ENCODE data around the gene RPH3AL. TPM values are rescaled to one million over a fixed set of nuclear protein-coding genes. Genes with fewer than 3 reads are reported as not detected.
"Not testable (repeated sequence)": the region's sequence is repeated elsewhere in the genome, so short reads cannot be mapped to it uniquely, and the experiment has no call there.

Gene RPH3AL
- total and polyA plus RNA-seq, 11 donors = 2.8 to 9.4 (median 6.3) TPM

GRCh38 chr17:210402-210801 lies 142.2 kb downstream of the RPH3AL start:
- TF ChIP-seq, protein P1, sequence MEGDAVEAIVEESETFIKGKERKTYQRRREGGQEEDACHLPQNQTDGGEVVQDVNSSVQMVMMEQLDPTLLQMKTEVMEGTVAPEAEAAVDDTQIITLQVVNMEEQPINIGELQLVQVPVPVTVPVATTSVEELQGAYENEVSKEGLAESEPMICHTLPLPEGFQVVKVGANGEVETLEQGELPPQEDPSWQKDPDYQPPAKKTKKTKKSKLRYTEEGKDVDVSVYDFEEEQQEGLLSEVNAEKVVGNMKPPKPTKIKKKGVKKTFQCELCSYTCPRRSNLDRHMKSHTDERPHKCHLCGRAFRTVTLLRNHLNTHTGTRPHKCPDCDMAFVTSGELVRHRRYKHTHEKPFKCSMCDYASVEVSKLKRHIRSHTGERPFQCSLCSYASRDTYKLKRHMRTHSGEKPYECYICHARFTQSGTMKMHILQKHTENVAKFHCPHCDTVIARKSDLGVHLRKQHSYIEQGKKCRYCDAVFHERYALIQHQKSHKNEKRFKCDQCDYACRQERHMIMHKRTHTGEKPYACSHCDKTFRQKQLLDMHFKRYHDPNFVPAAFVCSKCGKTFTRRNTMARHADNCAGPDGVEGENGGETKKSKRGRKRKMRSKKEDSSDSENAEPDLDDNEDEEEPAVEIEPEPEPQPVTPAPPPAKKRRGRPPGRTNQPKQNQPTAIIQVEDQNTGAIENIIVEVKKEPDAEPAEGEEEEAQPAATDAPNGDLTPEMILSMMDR (IDR thresholded peaks at IDR 0.05) = no peak
- TF ChIP-seq POLR2A (IDR thresholded peaks at IDR 0.05) = no peak
- Histone ChIP-seq H3K9me3 (peaks cover 0 to 7% (median 0%) of the 10 kb centered on the region in 12 donors), H3K27me3 (peaks cover 0 to 4% (median 0%) of the 10 kb centered on the region in 9 donors), H3K4me3 (no peak overlapping the region), H3K36me3 (peaks cover 0 to 18% (median 0%) of the 10 kb centered on the region in 9 donors), H3K27ac (no peak overlapping the region), H3K4me1 (peaks cover 0 to 11% (median 0%) of the 10 kb centered on the region in 12 donors)
- DNase-seq (no peak), ATAC-seq (no peak)
- intact Hi-C loops (cut with DNase I) = no loop called here
- whole genome bisulfite sequencing, 4 donors = 92 to 99% (median 93%) methylated on average over 8 of the region's 8 CpGs

- WGBS, 4 donors = 90 to 96% (median 94%) methylated on average over 8 of the region's 8 CpGs
- no peak overlapping the region for H3K27ac ChIP-seq
- no peak for ATAC-seq
- peaks cover 0 to 4% (median 0%) of the 10 kb centered on the region in 12 donors for H3K4me1 ChIP-seq
- TF ChIP-seq, protein P1 (IDR thresholded peaks at IDR 0.05) = no peak
- TF ChIP-seq POLR2A (IDR thresholded peaks at IDR 0.05) = no peak
- no peak for DNase-seq
- peaks cover 0 to 7% (median 0%) of the 10 kb centered on the region in 12 donors for H3K9me3 ChIP-seq
- intact Hi-C loops (cut with DNase I) = no loop called here
- H3K36me3 ChIP-seq = peaks cover 0 to 15% (median 0%) of the 10 kb centered on the region in 9 donors
- H3K4me3 ChIP-seq = no peak overlapping the region
- peaks cover 0 to 8% (median 0%) of the 10 kb centered on the region in 9 donors for H3K27me3 ChIP-seq
Observed at GRCh38 chr17:208429-208828, 144.2 kb downstream of the RPH3AL start.

- no peak overlapping the region for H3K4me3 ChIP-seq
- DNase-seq (no peak), ATAC-seq (no peak)
- intact Hi-C loops (cut with DNase I) = no loop called here
- 90 to 94% (median 92%) methylated on average over 6 to 8 of the region's 8 CpGs for WGBS, 4 donors
- H3K36me3 ChIP-seq = peaks cover 0 to 15% (median 0%) of the 10 kb centered on the region in 9 donors
- H3K4me1 ChIP-seq = peaks cover 0 to 4% (median 0%) of the 10 kb centered on the region in 12 donors
- TF ChIP-seq, protein P1 (IDR thresholded peaks at IDR 0.05) = no peak
- no peak for TF ChIP-seq POLR2A (IDR thresholded peaks at IDR 0.05)
- peaks cover 0 to 8% (median 0%) of the 10 kb centered on the region in 9 donors for H3K27me3 ChIP-seq
- H3K27ac ChIP-seq = no peak overlapping the region
- peaks cover 0 to 7% (median 0%) of the 10 kb centered on the region in 12 donors for H3K9me3 ChIP-seq
Observed at GRCh38 chr17:207775-208174, 144.8 kb downstream of the RPH3AL start.

GRCh38 chr17:206941-207560 lies 145.6 kb downstream of the RPH3AL start:
- ATAC-seq (peak in 1 of 4 donors; percentile 39), DNase-seq (no peak)
- Histone ChIP-seq H3K27ac (no peak overlapping the region), H3K4me1 (peaks cover 0 to 4% (median 0%) of the 10 kb centered on the region in 12 donors), H3K36me3 (peaks cover 0 to 9% (median 0%) of the 10 kb centered on the region in 9 donors), H3K9me3 (peaks cover 0 to 7% (median 0%) of the 10 kb centered on the region in 12 donors), H3K27me3 (peaks cover 0 to 8% (median 0%) of the 10 kb centered on the region in 9 donors), H3K4me3 (peak overlapping the region in 1 of 12 donors; percentile 34)
- 75 to 96% (median 94%) methylated on average over 32 to 37 of the region's 37 CpGs for whole genome bisulfite sequencing, 4 donors
- TF ChIP-seq POLR2A (IDR thresholded peaks at IDR 0.05) = no peak
- TF ChIP-seq, protein P1 (IDR thresholded peaks at IDR 0.05) = no peak
- intact Hi-C loops (cut with DNase I) = no loop called here

- H3K4me3 ChIP-seq; intact Hi-C loops (cut with DNase I); H3K4me1 ChIP-seq; DNase-seq; ATAC-seq; H3K27me3 ChIP-seq; H3K27ac ChIP-seq; H3K36me3 ChIP-seq; H3K9me3 ChIP-seq: not testable (repeated sequence)
- 94 to 96% (median 94%) methylated on average over 27 of the region's 27 CpGs for WGBS, 4 donors
Observed at GRCh38 chr17:206484-206883, 146.1 kb downstream of the RPH3AL start.
